Dermis blood vessel endothelial cell (primary cell): Measurements from ENCODE around the gene CAV1. TPM values are rescaled to one million over a fixed set of nuclear protein-coding genes. Genes with fewer than 3 reads are reported as not detected.

Experiments
- DNase-seq: peaks from one replicate; pipeline ENCODE4 v3.0.0; 2010
- total RNA-seq: library from RNA; depleted of rRNA; stranded (reverse); fragments of >200 nt; gene quantifications from 2 replicates; pipeline ENCODE4 v1.2.3, GENCODE V29; 2014

Gene CAV1
- total RNA-seq, 1 donor from 2014 or later: 1,771 TPM

DNA sequence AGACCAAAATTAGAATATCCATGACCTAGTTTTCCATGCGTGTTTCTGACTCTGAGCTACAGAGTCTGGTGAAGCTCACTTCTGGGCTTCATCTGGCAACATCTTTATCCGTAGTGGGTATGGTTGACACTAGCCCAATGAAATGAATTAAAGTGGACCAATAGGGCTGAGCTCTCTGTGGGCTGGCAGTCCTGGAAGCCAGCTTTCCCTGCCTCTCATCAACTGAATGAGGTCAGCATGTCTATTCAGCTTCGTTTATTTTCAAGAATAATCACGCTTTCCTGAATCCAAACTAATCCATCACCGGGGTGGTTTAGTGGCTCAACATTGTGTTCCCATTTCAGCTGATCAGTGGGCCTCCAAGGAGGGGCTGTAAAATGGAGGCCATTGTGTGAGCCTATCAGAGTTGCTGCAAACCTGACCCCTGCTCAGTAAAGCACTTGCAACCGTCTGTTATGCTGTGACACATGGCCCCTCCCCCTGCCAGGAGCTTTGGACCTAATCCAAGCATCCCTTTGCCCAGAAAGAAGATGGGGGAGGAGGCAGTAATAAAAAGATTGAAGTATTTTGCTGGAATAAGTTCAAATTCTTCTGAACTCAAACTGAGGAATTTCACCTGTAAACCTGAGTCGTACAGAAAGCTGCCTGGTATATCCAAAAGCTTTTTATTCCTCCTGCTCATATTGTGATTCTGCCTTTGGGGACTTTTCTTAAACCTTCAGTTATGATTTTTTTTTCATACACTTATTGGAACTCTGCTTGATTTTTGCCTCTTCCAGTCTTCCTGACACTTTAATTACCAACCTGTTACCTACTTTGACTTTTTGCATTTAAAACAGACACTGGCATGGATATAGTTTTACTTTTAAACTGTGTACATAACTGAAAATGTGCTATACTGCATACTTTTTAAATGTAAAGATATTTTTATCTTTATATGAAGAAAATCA lies 35.5 kb downstream of the CAV1 start:
- peak; percentile 49 for DNase-seq

DNA sequence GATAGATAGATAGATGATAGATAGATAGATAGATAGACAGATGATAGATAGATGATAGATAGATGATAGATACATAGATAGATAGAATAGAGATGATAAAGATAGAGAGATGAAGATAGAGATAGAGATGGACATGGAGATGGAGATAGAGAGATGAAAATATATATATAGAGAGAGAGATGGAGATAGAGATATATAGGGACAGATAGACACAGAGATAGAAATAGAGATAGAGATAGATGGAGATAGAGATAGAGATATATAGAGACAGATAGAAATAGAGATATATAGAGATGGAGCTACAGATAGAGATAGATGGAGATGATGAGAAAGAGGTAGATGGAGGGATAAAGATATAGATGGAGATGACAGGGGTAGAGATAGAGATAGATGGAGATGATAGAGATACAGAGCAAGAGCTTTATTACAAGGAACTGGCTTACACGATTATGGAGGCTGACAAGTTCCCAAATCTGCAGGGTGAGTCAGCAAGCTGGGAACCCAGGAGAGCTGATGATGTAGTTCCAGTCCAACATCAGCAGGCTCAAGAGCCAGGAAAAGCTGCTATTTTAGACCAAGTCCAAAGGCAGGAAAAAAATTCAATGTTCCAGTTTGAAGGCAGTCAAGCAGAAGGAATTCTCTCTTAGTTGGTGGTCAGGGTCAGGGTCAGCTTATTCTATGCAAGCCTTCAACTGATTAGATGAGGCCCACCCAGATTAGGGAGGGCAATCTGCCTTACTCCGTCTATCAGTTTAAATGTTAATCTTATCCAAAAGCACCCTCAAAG lies 37.1 kb downstream of the CAV1 start:
- DNase-seq: peak; percentile 47

DNA sequence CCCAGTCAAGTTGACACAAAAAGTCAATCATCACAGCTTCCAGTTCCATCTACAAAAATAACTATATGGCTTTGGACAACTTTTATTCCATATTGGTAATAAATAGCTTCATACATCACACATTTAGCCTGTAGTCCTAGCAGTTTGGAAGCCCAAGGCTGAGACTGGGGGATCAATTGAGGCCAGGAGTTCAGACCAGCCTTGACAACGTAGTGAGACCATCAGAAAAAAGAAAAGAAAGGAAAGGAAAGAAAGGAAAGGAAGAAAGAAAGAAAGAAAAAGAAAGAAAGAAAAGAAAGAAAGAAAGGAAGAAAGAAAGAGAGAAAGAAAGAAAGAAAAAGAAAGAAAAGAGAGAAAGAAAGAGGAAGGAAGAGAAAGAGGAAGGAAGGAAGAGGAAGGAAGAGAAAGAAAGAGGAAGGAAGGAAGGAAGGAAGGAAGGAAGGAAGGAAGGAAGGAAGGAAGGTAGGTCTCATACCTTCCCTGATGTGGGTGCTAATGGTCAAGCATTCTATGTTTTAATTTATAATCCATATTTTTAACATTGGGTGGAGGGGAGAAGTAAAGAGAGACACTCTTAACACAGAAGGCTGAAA lies 37.8 kb downstream of the CAV1 start:
- peak; percentile 24 for DNase-seq

DNA sequence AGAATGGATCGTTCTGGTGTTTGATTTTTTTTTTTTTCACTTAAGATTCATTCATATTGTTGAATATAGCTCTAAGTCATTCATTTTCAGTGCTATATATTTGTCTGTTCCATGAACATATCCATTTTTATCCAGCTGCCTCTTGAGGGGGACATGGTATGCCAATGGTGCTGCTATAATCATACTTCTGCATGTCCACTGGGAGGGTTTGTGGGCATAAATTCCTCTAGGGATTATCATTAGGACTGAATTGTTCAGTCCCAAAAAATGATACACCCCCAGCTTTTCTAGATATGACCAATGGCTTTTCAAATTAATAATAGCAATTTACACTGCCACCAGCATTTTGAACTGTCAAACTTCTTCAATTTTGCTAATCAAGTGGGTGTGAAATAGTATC lies 41.1 kb downstream of the CAV1 start:
- DNase-seq: no peak

DNA sequence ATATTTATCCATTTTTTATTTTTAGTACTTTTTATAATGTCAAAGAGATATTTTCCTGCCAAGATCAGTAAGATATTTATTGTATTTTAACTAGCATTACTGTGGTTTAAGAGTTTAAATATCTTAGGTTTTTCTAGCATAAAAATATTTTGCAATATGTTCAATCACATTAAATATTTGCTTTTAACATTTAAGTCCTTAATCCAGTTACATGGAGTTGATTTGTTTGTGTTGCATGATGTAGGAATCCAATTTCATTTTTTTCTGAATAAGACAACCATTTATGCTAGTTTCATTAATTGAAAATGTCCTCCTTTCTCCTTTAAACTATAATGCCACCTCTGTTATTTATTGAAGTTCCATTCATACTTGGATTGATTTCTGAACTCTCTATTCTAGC lies 41.8 kb downstream of the CAV1 start:
- no peak for DNase-seq

DNA sequence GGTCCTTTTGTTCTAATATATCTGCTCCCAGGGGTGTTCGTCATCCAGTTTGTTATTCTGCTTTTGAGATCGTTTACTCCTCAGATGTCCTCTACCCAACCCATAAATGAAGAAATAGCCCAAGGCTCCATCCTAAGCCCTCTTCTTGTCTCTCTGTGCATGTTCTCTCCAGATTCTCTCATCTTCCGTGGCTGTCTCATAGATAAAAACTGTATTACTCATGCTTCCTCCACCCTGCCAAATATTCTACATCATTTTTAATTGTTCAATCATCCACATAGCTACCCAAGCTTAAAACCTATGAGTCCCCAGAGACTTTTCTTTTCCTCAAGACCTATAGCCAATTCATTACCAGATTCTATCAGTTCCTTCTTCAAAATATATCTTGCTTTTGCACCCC lies 44.9 kb downstream of the CAV1 start:
- peak; percentile 38 for DNase-seq

DNA sequence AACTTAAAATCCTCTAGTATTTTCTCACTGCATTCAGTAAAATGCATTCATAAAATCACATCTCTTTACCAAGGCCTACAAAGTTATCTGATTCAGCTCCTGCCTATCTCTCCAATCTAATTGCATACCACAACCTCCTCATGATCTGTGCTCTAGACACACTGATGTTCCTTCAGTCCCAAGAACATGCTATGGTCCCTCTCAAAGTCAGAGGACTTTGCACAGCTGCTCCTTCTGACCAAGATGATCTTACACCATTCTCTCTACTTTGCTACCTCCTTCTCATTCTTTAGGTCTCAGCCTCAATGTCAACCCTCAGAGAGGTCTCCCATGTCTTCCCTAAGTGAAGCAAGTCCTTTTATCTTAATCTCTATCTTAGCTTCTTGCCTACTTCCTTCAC lies 45.5 kb downstream of the CAV1 start:
- no peak for DNase-seq

DNA sequence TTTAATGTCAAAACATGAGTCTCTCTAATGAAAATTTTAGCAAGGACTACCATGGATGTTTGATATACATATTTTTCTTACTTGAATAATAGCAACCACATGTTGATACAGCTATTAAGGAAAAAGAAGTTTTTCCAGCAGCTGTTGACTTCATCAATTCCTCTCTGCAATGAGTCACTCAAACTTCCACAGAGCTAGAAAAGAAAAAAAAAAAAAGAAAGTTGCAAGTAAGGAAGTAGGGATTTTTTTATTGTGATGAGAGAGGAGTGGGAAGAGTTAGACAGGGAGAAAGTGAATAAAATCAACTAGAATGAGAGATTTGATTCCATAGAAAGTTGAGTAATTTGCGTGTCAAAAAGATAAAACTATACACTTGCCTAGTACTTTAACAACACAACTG lies 46.2 kb downstream of the CAV1 start:
- DNase-seq: peak; percentile 82

DNA sequence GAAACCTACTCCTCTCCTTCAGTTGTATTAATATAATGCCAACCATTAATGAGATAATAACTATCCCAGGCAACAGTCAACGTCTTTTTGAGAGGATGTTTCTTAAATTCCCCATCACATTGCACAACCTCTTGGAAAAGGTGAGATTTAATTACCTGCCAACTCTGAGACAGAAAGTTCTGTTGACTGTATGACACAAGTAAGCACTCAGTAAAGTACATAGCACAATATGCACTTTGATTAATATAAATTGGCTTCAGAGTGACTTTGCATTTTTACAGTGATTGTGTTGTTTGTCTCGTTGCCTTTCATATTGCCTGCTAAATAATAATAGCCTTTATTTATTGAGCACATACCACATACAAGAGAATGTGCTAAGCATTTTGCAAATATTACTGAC lies 46.7 kb downstream of the CAV1 start:
- DNase-seq: no peak

DNA sequence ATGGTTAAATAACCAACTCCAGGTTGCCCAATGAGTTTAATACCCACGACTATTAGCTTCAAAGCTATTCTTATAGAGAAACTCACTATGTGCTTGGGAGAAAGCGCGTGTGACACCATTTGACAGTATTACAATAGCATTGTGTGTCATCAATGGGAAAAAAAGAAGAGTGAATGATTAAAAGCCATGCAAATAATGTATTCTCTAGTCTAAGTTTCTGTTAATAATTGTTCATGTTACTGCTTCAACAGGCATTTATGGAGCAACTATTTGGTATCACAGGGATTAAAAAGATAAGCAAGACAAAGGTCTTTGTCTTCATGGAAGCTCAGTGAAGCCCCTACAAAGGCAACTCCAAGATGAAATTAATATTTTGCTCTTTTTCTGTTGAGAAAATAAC lies 47.2 kb downstream of the CAV1 start:
- DNase-seq: no peak

DNA sequence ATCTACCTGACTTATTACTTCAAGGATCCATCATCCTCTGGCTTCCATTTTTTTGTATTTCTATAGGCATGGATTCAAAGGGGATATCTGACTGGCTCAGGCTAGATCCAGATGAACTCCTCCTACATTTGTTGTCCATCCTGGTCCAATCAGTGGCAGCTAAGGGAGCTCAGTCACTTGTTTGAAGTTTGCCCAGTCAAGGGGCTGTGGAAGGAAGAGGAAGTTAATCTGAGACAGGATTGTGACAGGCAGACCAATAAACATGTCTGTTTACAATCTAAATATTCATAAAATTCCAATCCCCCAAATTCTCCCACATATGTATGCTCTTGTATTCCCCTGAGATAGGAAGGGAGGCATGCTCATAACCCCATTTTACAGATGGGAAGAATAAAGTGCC lies 48.7 kb downstream of the CAV1 start:
- no peak for DNase-seq

DNA sequence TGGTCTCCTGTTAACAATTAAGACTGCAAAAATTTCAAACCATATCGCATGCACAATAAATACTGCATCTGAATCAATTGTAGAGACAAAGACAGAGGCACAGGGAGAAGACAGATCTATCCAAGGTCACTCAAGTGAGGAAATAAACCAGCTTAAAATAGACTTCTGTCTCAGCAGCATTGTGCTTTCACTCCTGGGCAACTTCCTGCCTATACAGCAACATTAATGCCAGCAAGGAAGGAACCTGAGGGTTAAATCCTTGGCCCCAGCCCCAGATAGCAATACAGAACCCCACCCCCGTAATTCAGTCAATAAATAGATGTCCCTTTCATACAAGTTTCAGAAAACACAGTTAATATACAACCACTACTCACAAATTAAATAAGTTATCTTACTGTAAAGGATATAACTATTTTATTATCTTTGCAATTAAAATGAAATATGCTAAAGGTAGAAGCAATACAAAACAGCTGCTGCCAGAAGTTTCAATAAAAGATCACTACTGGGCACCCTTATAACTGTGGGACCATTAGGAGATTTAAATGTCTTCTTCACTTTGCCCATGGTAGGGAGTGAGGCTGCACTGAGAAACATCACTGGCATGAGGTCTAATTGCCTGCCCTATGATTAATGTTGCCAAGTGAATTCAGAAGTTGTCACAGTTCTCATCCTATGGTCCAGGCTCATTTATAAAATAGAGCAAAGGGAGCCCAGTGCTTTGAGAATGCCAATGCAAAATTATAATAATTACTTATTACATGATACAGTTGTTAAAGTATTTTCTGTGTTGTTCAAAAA lies 49.4 kb downstream of the CAV1 start:
- peak; percentile 73 for DNase-seq

DNA sequence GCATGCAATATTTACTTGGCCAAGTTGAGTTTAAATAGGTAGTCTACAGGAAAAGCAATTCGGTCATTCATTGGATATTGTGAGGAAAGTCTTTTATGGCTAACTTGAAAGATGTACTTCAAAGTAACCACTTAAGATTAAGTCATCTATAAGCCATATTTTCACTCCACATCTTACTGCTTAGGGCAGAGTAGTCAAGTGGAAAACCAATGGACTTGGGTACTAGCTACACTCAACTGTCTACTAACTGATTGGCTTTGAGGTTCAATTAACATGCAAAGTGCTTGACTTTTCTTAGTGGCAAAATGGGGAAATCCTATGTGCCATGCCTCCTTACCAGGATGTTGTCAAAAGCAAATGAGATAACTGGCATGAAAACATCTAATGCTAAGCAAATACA lies 51.0 kb downstream of the CAV1 start:
- DNase-seq: no peak

DNA sequence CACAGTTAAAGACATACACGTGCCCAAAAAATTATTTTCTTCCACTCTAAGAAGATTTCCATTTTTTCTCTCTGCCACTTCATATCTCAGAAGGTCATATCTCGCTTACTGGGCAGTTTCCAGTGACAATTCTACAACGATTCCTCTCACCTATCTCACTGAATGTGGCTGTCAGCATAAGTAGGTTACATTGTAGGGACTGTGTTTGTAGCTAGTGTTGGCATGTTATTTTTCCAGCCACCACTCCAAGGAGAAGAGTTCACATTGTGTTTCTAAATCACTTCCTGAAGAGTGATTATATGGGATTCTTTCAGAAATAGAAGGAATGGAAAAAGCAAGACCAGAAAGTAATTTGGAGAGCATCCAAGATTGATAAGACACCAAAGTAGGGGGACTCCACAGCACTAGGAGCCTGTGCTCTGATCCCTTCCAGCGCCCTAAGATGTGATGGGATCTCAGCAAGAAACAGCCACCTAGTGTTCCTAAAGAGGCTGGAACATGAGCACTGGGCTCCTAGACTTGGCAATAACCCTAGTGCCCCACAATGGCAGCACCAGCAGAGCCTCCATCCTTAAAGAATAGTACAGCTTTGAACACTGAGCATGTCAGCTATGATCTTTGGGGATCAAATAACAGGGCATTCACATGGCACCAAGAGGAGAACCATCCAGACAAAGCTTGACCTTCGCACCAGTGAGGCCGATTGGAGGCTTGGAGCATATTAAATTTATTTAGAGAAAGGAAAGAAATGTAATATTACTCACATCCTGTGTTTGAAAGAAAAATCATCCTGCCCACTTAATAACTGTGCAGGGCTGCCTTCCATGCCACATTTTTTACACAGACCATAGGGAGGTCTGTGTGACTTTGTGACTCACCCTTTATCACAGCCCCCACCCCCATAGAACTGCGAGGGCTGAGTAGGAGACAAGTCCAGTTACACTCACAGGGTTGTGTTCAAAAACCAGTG lies 51.8 kb downstream of the CAV1 start:
- DNase-seq: peak; percentile 97

DNA sequence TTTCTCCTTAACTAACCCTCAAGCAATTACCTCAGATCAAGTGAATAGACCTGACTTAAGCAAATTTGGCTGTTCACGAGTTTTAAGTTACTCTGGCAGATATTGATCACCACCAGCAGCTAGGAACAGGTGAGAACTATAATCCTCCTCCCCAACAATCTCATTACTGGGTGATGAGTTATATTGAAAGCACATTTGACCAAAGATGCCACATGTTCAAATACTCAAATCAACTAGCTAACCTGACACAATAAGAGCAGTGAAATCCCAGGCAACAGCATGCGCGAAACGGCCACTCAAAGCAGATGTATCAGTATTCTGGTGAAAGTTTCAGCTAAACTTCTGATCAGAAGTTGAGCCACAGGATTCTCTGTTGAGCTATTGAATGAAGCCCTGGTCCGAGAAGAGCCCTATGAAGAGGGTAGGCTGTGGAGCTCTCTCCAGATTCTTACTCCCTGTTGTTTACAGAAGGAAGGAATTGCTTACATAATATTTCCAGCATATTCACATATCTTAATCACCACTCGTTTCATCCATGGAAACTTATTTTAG lies 52.6 kb downstream of the CAV1 start:
- peak; percentile 41 for DNase-seq

DNA sequence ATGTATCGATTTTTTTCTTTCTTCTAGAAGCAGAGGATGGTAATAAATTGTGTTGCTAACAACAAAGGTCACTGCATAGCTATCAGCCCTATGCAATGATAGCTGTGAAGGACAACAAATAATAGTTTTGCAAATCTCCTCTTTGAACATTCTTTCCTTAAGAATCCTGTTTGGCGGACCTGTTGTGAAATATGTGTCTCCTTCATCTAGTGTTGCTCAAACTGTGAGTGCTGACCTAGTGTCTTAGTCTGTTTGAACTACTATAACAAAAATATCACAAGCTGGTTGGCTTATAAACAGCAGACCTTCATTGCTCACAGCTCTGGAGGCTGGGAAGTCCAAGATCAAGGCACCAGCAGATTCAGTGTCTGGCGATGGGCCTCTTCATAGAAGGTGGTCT lies 53.7 kb downstream of the CAV1 start:
- DNase-seq: no peak

DNA sequence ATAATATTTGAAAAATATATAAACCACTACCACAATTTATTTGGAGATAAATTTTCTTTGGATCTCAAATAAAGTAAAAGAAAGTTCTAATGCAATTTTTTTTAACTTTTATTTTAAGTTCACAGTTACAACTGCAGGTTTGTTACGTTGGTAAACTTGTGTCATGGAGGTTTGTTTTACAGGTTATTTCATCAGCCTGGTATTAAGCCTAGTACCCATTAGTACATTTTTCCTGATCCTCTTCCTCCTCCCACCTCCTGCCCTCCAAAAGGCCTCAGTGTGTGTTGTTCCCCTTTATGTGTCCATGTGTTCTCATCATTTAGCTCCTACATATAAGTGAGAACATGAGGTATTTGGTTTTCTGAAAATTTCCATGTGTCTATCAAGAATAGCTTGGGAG lies 54.5 kb downstream of the CAV1 start:
- no peak for DNase-seq

DNA sequence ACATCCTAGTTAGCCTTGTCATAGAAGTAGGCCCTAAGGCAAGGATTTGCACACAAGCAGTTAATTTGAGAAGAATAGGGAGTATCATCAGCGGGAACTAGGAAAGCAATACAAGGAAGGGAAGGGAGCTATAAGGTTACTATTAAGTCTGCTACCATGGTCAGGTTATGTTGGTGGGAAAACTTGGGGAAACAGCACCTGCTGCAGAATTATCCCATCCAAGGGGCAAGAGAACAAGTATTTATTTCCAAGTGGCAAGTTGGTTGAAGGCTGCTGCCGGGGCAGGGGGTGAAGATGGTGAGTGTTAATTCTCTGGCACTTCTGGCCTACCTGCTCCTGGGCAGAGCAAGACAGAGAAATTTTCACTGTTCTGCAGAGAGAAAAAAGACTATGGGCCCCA lies 55.0 kb downstream of the CAV1 start:
- DNase-seq: no peak

DNA sequence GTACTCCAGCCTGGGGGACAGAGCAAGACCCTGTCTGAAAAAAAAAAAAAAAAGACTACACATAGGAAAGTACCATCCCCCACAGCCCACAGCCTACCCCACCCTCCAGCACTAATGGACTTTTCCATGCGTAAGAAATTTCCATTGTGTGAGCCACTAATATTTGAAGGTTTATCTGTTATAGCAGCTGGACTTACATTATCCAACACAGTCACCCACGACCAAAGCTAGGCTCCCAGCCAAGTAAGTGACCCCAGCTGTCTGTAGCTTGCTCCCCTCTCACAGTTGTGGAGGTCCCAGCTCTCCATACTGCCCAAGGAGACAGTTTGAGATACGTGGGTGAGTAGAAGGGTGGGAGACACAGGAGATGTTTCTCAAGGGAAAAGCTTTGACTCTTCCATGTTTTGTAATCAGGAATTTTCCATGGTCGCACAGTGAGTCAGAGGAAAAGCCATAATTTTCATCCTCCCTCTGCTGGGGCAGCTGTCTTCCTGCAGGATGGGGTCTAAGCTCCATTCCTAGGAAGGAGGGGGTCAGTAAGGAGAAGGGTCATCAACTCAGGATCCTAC lies 57.4 kb downstream of the CAV1 start:
- DNase-seq: peak; percentile 87

DNA sequence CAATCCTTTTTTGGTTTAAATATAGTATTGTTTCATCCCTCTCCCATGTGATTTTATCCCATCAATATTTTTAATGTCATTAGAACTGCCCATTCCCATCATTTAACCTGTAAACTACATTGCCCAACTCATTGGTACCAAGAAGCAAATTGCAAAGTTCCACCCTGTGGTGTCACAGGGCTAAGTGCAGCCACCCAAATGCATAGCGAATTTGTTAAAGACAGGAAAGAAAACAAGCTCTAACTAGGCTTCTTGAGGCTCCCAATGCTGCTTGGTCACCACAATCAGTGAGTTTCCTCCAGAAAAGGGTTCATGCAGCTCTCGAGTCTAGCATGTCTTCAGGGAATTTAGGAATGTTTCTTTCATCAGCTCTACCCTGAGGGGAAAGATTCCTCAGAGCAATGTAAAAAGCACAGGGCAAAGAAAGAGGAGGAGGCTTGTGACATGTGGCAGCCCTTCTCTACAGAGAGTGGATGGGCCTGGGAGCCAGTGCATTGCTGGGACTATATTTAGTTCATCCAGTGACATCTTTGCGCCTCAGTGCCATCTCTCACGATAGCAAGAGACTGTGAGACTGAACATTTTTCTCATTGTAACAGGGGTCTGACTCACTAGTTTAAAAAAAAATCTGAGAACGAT lies 58.1 kb downstream of the CAV1 start:
- DNase-seq: no peak
